Central memory CD8-positive, alpha-beta T cell (primary cell): ENCODE measurements around the gene KRI1.

Source experiments
- ATAC-seq: fragments of 150-1000 bp; cut with Tn5 transposase; replicated peaks from 2 replicates; pipeline ENCODE4 v1.10.0; 2022; ENCODE audit warnings: mild to moderate bottlenecking, moderate FRiP score, moderate number of reproducible peaks; ENCODE audit not compliant: poor library complexity, severe bottlenecking; ENCODE audit errors: extremely low read depth
- DNase-seq, 2 donors: peaks; one replicate each; pipeline ENCODE4 v3.0.0; 2021; ENCODE audit warnings: low spot score in 2 of 2
- H3K27ac Mint-ChIP-seq: one replicate; pipeline ENCODE4 v1.8.0; 2022; ENCODE audit warnings: low read depth, mild to moderate bottlenecking, moderate library complexity, mixed read lengths
- H3K27me3 Mint-ChIP-seq: one replicate; pipeline ENCODE4 v1.8.0; 2022; ENCODE audit warnings: mixed read lengths
- H3K36me3 Mint-ChIP-seq: one replicate; pipeline ENCODE4 v1.8.0; 2022; ENCODE audit warnings: mild to moderate bottlenecking, moderate library complexity, mixed read lengths; ENCODE audit not compliant: insufficient read depth
- H3K4me1 Mint-ChIP-seq: one replicate; pipeline ENCODE4 v1.8.0; 2022; ENCODE audit warnings: mixed read lengths
- H3K4me3 Mint-ChIP-seq: one replicate; pipeline ENCODE4 v1.8.0; 2022; ENCODE audit warnings: mild to moderate bottlenecking, moderate library complexity, mixed read lengths
- H3K9me3 Mint-ChIP-seq: one replicate; pipeline ENCODE4 v1.8.0; 2022; ENCODE audit warnings: mixed read lengths

KRI1 gene

GRCh38 chr19:10565567-10566407 is at the start of gene KRI1:
TSS of gene KRI1 (minus strand) at chr19:10566010. CDS start at chr19:10565999, 11 bp downstream.
- peaks cover 45% of the 10 kb centered on the region for H3K36me3 Mint-ChIP-seq
- peak within 1 kb of the TSS; percentile 93 for H3K27ac Mint-ChIP-seq
- no peaks in the 10 kb centered on the region for H3K27me3 Mint-ChIP-seq
- ATAC-seq (peak; percentile 38), DNase-seq (peak; percentile 98 to 99)
- H3K4me3 Mint-ChIP-seq, result peak within 1 kb of the TSS; percentile 89
- H3K4me1 Mint-ChIP-seq, result peaks cover 50% of the 10 kb centered on the region
- H3K9me3 Mint-ChIP-seq, result no peaks in the 10 kb centered on the region

- no peak overlapping the region for H3K4me3 Mint-ChIP-seq
- no peak for DNase-seq
- no peaks in the 10 kb centered on the region for H3K9me3 Mint-ChIP-seq
- ATAC-seq, result no peak
- H3K36me3 Mint-ChIP-seq, result peaks cover 8% of the 10 kb centered on the region
- no peak overlapping the region for H3K27ac Mint-ChIP-seq
- H3K27me3 Mint-ChIP-seq, result no peaks in the 10 kb centered on the region
- H3K4me1 Mint-ChIP-seq, result peaks cover 28% of the 10 kb centered on the region
Measured at GRCh38 chr19:10612499-10613119, 46.8 kb upstream of the KRI1 start.

- no peak for DNase-seq
- H3K27ac Mint-ChIP-seq, result no peak overlapping the region
- no peaks in the 10 kb centered on the region for H3K27me3 Mint-ChIP-seq
- peaks cover 6% of the 10 kb centered on the region for H3K36me3 Mint-ChIP-seq
- H3K4me3 Mint-ChIP-seq, result no peak overlapping the region
- H3K4me1 Mint-ChIP-seq, result peaks cover 23% of the 10 kb centered on the region
- no peaks in the 10 kb centered on the region for H3K9me3 Mint-ChIP-seq
- no peak for ATAC-seq
Measured at GRCh38 chr19:10611907-10612306, 46.1 kb upstream of the KRI1 start.

GRCh38 chr19:10604460-10604980 is 38.7 kb upstream of the KRI1 start:
- no peaks in the 10 kb centered on the region for H3K9me3 Mint-ChIP-seq
- H3K4me3 Mint-ChIP-seq, result peak overlapping the region; percentile 99
- ATAC-seq (no peak), DNase-seq (peak in 1 of 2 donors; percentile 24)
- peak overlapping the region; percentile 99 for H3K27ac Mint-ChIP-seq
- peaks cover 32% of the 10 kb centered on the region for H3K36me3 Mint-ChIP-seq
- no peaks in the 10 kb centered on the region for H3K27me3 Mint-ChIP-seq
- H3K4me1 Mint-ChIP-seq, result peaks cover 20% of the 10 kb centered on the region

- peaks cover 31% of the 10 kb centered on the region for H3K36me3 Mint-ChIP-seq
- no peaks in the 10 kb centered on the region for H3K9me3 Mint-ChIP-seq
- peak overlapping the region; percentile 99 for H3K27ac Mint-ChIP-seq
- ATAC-seq (peak; percentile 54), DNase-seq (peak in 1 of 2 donors; percentile 52)
- H3K27me3 Mint-ChIP-seq, result no peaks in the 10 kb centered on the region
- H3K4me1 Mint-ChIP-seq, result peaks cover 20% of the 10 kb centered on the region
- H3K4me3 Mint-ChIP-seq, result peak overlapping the region; percentile 99
Measured at GRCh38 chr19:10603873-10604459, 38.2 kb upstream of the KRI1 start.

- DNase-seq (peak; percentile 49 to 79), ATAC-seq (peak; percentile 76)
- Mint-ChIP-seq H3K4me1 (peaks cover 20% of the 10 kb centered on the region), H3K9me3 (no peaks in the 10 kb centered on the region), H3K4me3 (peak overlapping the region; percentile 99), H3K27ac (peak overlapping the region; percentile 99), H3K27me3 (no peaks in the 10 kb centered on the region), H3K36me3 (peaks cover 31% of the 10 kb centered on the region)
Measured at GRCh38 chr19:10603084-10603872, 37.5 kb upstream of the KRI1 start.

- DNase-seq (peak; percentile 62 to 70), ATAC-seq (peak; percentile 60)
- H3K4me3 Mint-ChIP-seq, result peak overlapping the region; percentile 99
- peaks cover 29% of the 10 kb centered on the region for H3K36me3 Mint-ChIP-seq
- peak overlapping the region; percentile 99 for H3K27ac Mint-ChIP-seq
- H3K4me1 Mint-ChIP-seq, result peaks cover 20% of the 10 kb centered on the region
- no peaks in the 10 kb centered on the region for H3K9me3 Mint-ChIP-seq
- no peaks in the 10 kb centered on the region for H3K27me3 Mint-ChIP-seq
Measured at GRCh38 chr19:10602330-10603083, 36.7 kb upstream of the KRI1 start.

- Mint-ChIP-seq H3K36me3 (peaks cover 29% of the 10 kb centered on the region), H3K27ac (no peak overlapping the region), H3K27me3 (no peaks in the 10 kb centered on the region), H3K9me3 (no peaks in the 10 kb centered on the region), H3K4me1 (peaks cover 22% of the 10 kb centered on the region), H3K4me3 (peak overlapping the region; percentile 99)
- ATAC-seq, result no peak
- DNase-seq, result no peak
Measured at GRCh38 chr19:10601999-10602329, 36.2 kb upstream of the KRI1 start.

- peaks cover 31% of the 10 kb centered on the region for H3K36me3 Mint-ChIP-seq
- H3K9me3 Mint-ChIP-seq, result no peaks in the 10 kb centered on the region
- no peak for DNase-seq
- ATAC-seq, result no peak
- H3K4me3 Mint-ChIP-seq, result no peak overlapping the region
- no peaks in the 10 kb centered on the region for H3K27me3 Mint-ChIP-seq
- H3K27ac Mint-ChIP-seq, result no peak overlapping the region
- H3K4me1 Mint-ChIP-seq, result peaks cover 37% of the 10 kb centered on the region
Measured at GRCh38 chr19:10600149-10600548, 34.3 kb upstream of the KRI1 start.

GRCh38 chr19:10593820-10594637 is 28.2 kb upstream of the KRI1 start:
- Mint-ChIP-seq H3K4me3 (peak overlapping the region; percentile 17), H3K4me1 (peaks cover 23% of the 10 kb centered on the region), H3K36me3 (peaks cover 5% of the 10 kb centered on the region), H3K9me3 (no peaks in the 10 kb centered on the region), H3K27ac (no peak overlapping the region), H3K27me3 (no peaks in the 10 kb centered on the region)
- DNase-seq (no peak), ATAC-seq (no peak)

- ATAC-seq (no peak), DNase-seq (no peak)
- Mint-ChIP-seq H3K4me1 (peaks cover 23% of the 10 kb centered on the region), H3K27ac (no peak overlapping the region), H3K4me3 (no peak overlapping the region), H3K9me3 (no peaks in the 10 kb centered on the region), H3K36me3 (peaks cover 7% of the 10 kb centered on the region), H3K27me3 (peaks cover 2% of the 10 kb centered on the region)
Measured at GRCh38 chr19:10593148-10593547, 27.3 kb upstream of the KRI1 start.
